OCI-LY3 (cell line): ENCODE measurements around the gene PBOV1.

ENCODE experiments used
- H2AFZ ChIP-seq: fragments of 200-600, 300-600 bp; shearing (Covaris generic); 2 replicates; pipeline ENCODE4 v1.6.0; 2014; ENCODE audit warnings: antibody characterized with exemption, low read depth, low read length
- H3K27ac ChIP-seq: fragments of 200-600, 300-600 bp; sonication (generic); 2 replicates; pipeline ENCODE4 v1.5.1; 2014; ENCODE audit warnings: mild to moderate bottlenecking, low read length, moderate library complexity, mixed read lengths
- H3K27me3 ChIP-seq: fragments of 200-600, 300-600 bp; sonication (generic); 2 replicates; pipeline ENCODE4 v1.6.1; 2014; ENCODE audit warnings: low read depth, low read length, mixed read lengths
- H3K36me3 ChIP-seq: fragments of 200-600, 300-600 bp; sonication (generic); replicated peaks from 2 replicates; pipeline ENCODE3; 2014; ENCODE audit warnings: low read depth, low read length, mixed read lengths
- H3K4me1 ChIP-seq: fragments of 300-600, 200-600 bp; sonication (generic); 2 replicates; pipeline ENCODE4 v1.6.1; 2014; ENCODE audit warnings: low read length, mixed read lengths
- H3K4me2 ChIP-seq: fragments of 200-600, 300-600 bp; sonication (generic); 2 replicates; pipeline ENCODE4 v1.6.1; 2014; ENCODE audit warnings: low read length, mixed read lengths
- H3K4me3 ChIP-seq: fragments of 300-600, 200-600 bp; sonication (generic); 2 replicates; pipeline ENCODE4 v1.5.1; 2014; ENCODE audit warnings: antibody characterized with exemption, mild to moderate bottlenecking, low read length, moderate library complexity
- H3K79me2 ChIP-seq: fragments of 300-600, 200-600 bp; shearing (Covaris generic); 2 replicates; pipeline ENCODE4 v1.6.1; 2014; ENCODE audit warnings: mild to moderate bottlenecking, low read length, mixed read lengths
- H3K9ac ChIP-seq: fragments of 300-600, 200-600 bp; shearing (Covaris generic); 2 replicates; pipeline ENCODE4 v1.6.0; 2014; ENCODE audit warnings: mild to moderate bottlenecking, low read length, moderate library complexity
- H3K9me3 ChIP-seq: fragments of 200-600, 300-600 bp; shearing (Covaris generic); 2 replicates; pipeline ENCODE4 v1.6.1; 2014; ENCODE audit warnings: low read length, mixed read lengths; ENCODE audit not compliant: insufficient read depth
- H4K20me1 ChIP-seq: fragments of 200-600, 300-600 bp; sonication (generic); 2 replicates; pipeline ENCODE4 v1.6.1; 2016; ENCODE audit warnings: low read length, mixed read lengths; ENCODE audit not compliant: insufficient read depth
- CTCF ChIP-seq: fragments of 200-600, 300-600 bp; sonication (generic); IDR thresholded peaks from 2 replicates; pipeline ENCODE4 v1.5.1; 2014; ENCODE audit warnings: antibody characterized with exemption, low read length, low read depth
- EZH2phosphoT487 ChIP-seq: fragments of 200-600 bp; shearing (Covaris generic); IDR thresholded peaks from 2 replicates; pipeline ENCODE4 v1.6.1; 2018; ENCODE audit warnings: antibody characterized with exemption, mixed run types, low read depth

The PBOV1 gene

GRCh38 chr6:138235205-138235604 lies 16.9 kb upstream of the PBOV1 start:
- Histone ChIP-seq H3K4me2 (no peak overlapping the region), H3K36me3 (no peaks in the 10 kb centered on the region), H3K27ac (no peak overlapping the region), H2AFZ (no peak overlapping the region), H3K4me3 (no peak overlapping the region), H3K27me3 (peaks cover 32% of the 10 kb centered on the region), H3K9ac (no peak overlapping the region), H3K9me3 (no peaks in the 10 kb centered on the region), H3K79me2 (no peaks in the 10 kb centered on the region), H4K20me1 (no peaks in the 10 kb centered on the region), H3K4me1 (peaks cover 11% of the 10 kb centered on the region)
- TF ChIP-seq EZH2phosphoT487 = no peak
- no peak for TF ChIP-seq CTCF

GRCh38 chr6:138234363-138234762 lies 16.1 kb upstream of the PBOV1 start:
- no peak overlapping the region for H3K27ac ChIP-seq
- no peaks in the 10 kb centered on the region for H3K79me2 ChIP-seq
- H3K4me3 ChIP-seq = no peak overlapping the region
- no peak overlapping the region for H3K4me2 ChIP-seq
- no peak overlapping the region for H2AFZ ChIP-seq
- H3K4me1 ChIP-seq = peaks cover 11% of the 10 kb centered on the region
- no peaks in the 10 kb centered on the region for H3K36me3 ChIP-seq
- no peaks in the 10 kb centered on the region for H3K9me3 ChIP-seq
- no peaks in the 10 kb centered on the region for H4K20me1 ChIP-seq
- TF ChIP-seq CTCF (no peak), EZH2phosphoT487 (no peak)
- no peak overlapping the region for H3K9ac ChIP-seq
- H3K27me3 ChIP-seq = peaks cover 39% of the 10 kb centered on the region

- no peaks in the 10 kb centered on the region for H3K36me3 ChIP-seq
- no peaks in the 10 kb centered on the region for H4K20me1 ChIP-seq
- H3K4me3 ChIP-seq = no peak overlapping the region
- H3K4me2 ChIP-seq = peak overlapping the region; percentile 14
- no peak overlapping the region for H3K9ac ChIP-seq
- no peaks in the 10 kb centered on the region for H3K79me2 ChIP-seq
- H3K9me3 ChIP-seq = no peaks in the 10 kb centered on the region
- H3K4me1 ChIP-seq = peaks cover 11% of the 10 kb centered on the region
- TF ChIP-seq EZH2phosphoT487 (no peak), CTCF (no peak)
- peaks cover 57% of the 10 kb centered on the region for H3K27me3 ChIP-seq
- H3K27ac ChIP-seq = no peak overlapping the region
- H2AFZ ChIP-seq = no peak overlapping the region
Observed at GRCh38 chr6:138231381-138231886, 13.1 kb upstream of the PBOV1 start.

GRCh38 chr6:138230759-138231380 lies 12.6 kb upstream of the PBOV1 start:
- peaks cover 11% of the 10 kb centered on the region for H3K4me1 ChIP-seq
- no peaks in the 10 kb centered on the region for H3K9me3 ChIP-seq
- peaks cover 59% of the 10 kb centered on the region for H3K27me3 ChIP-seq
- no peaks in the 10 kb centered on the region for H3K79me2 ChIP-seq
- H2AFZ ChIP-seq = no peak overlapping the region
- no peak overlapping the region for H3K27ac ChIP-seq
- TF ChIP-seq CTCF (no peak), EZH2phosphoT487 (no peak)
- no peaks in the 10 kb centered on the region for H3K36me3 ChIP-seq
- no peak overlapping the region for H3K4me2 ChIP-seq
- no peak overlapping the region for H3K4me3 ChIP-seq
- H3K9ac ChIP-seq = no peak overlapping the region
- H4K20me1 ChIP-seq = no peaks in the 10 kb centered on the region
